HEK293 (cell line): Measurements from ENCODE around the gene EEF1A2.

Source experiments
- CTCF ChIA-PET: fragments of 350-600 bp; formaldehyde crosslinking; extraction: SDS; loops from one replicate; lab custom pipeline; 2021; ENCODE audit warnings: antibody characterized with exemption; lab: Yijun Ruan, JAX
- POLR2A ChIA-PET: fragments of 300-600 bp; formaldehyde crosslinking; extraction: SDS; loops from one replicate; lab custom pipeline; 2020; ENCODE audit warnings: antibody characterized with exemption, inconsistent platforms; lab: Yijun Ruan, JAX
- H3K27ac ChIP-seq: fragments of 200-500 bp; sonication (Bioruptor generic); 2 replicates; pipeline ENCODE4 v1.5.1; 2014; ENCODE audit warnings: low read depth, low read length, control low read depth, inconsistent platforms; ENCODE audit errors: extremely low read depth
- H3K36me3 ChIP-seq, 2 experiments: fragments of 200-500 bp in 1 of 2; sonication (Bioruptor generic) in 1 of 2; 1 replicate in 1 of 2; 2 replicates in 1 of 2; pipeline ENCODE4 v1.5.1; 2014 to 2017; ENCODE audit warnings: inconsistent platforms in 2 of 2, low read length in 2 of 2; ENCODE audit not compliant: control insufficient read depth in 2 of 2, insufficient read depth in 1 of 2
- H3K4me1 ChIP-seq: fragments of 200-500 bp; sonication (Bioruptor generic); 2 replicates; pipeline ENCODE4 v1.5.1; 2014; ENCODE audit warnings: mild to moderate bottlenecking, low read length, inconsistent platforms; ENCODE audit not compliant: control insufficient read depth, insufficient read depth
- H3K4me3 ChIP-seq: 2 replicates; pipeline ENCODE4 v1.5.1; 2011; ENCODE audit warnings: low read depth, mild to moderate bottlenecking, control low read depth, low read length, moderate library complexity
- H3K9me3 ChIP-seq: fragments of 200-500 bp; sonication (Bioruptor generic); 2 replicates; pipeline ENCODE4 v1.5.1; 2014; ENCODE audit warnings: low read depth, low read length, inconsistent platforms; ENCODE audit not compliant: control insufficient read depth, insufficient read depth
- GLIS1 ChIP-seq: fragments of 450-650 bp; formaldehyde crosslinking; IDR thresholded peaks from 2 replicates; pipeline ENCODE4 v1.5.1; 2016; ENCODE audit warnings: missing biosample characterization, missing genetic modification characterization
- HOXC10 ChIP-seq: sonication (generic); formaldehyde crosslinking; IDR thresholded peaks from 2 replicates; pipeline ENCODE4 v1.8.1; 2023; ENCODE audit warnings: mild to moderate bottlenecking, missing genetic modification reagents
- KLF1 ChIP-seq: fragments of 450-650 bp; formaldehyde crosslinking; IDR thresholded peaks from 2 replicates; pipeline ENCODE4 v1.5.1; 2016; ENCODE audit warnings: missing biosample characterization, missing genetic modification characterization
- REPIN1 ChIP-seq: fragments of 450-650 bp; formaldehyde crosslinking; IDR thresholded peaks from 2 replicates; pipeline ENCODE4 v1.5.1; 2017; ENCODE audit warnings: missing biosample characterization, missing genetic modification characterization, low read depth
- SCRT1 ChIP-seq: fragments of 450-650 bp; formaldehyde crosslinking; IDR thresholded peaks from 2 replicates; pipeline ENCODE4 v1.5.1; 2016; ENCODE audit warnings: missing biosample characterization, missing genetic modification characterization, borderline replicate concordance
- SETDB1 ChIP-seq: IDR thresholded peaks from one replicate; pipeline ENCODE4 v1.6.1; 2017; ENCODE audit warnings: mild to moderate bottlenecking, low read length, moderate library complexity, mixed read lengths; ENCODE audit not compliant: insufficient read length
- SP3 ChIP-seq: fragments of 450-650 bp; formaldehyde crosslinking; IDR thresholded peaks from 2 replicates; pipeline ENCODE4 v1.5.1; 2016; ENCODE audit warnings: missing biosample characterization, missing genetic modification characterization
- ZBTB20 ChIP-seq: fragments of 450-650 bp; formaldehyde crosslinking; IDR thresholded peaks from 2 replicates; pipeline ENCODE4 v1.5.1; 2016; ENCODE audit warnings: missing biosample characterization, missing genetic modification characterization
- ZBTB48 ChIP-seq: fragments of 450-650 bp; formaldehyde crosslinking; IDR thresholded peaks from 2 replicates; pipeline ENCODE4 v1.5.1; 2016; ENCODE audit warnings: missing biosample characterization, missing genetic modification characterization
- ZNF138 ChIP-seq: fragments of 450-650 bp; formaldehyde crosslinking; IDR thresholded peaks from 2 replicates; pipeline ENCODE4 v1.5.1; 2016; ENCODE audit warnings: missing biosample characterization, missing genetic modification characterization, borderline replicate concordance
- ZNF221 ChIP-seq: fragments of 450-650 bp; formaldehyde crosslinking; IDR thresholded peaks from 2 replicates; pipeline ENCODE4 v1.5.1; 2017; ENCODE audit warnings: missing biosample characterization, missing genetic modification characterization, borderline replicate concordance
- ZNF266 ChIP-seq: fragments of 450-650 bp; formaldehyde crosslinking; IDR thresholded peaks from 2 replicates; pipeline ENCODE4 v1.5.1; 2016; ENCODE audit warnings: missing biosample characterization, missing genetic modification characterization, low read depth
- ZNF274 ChIP-seq, 2 experiments: fragments of 200-500 bp in 1 of 2; fragments of 450-650 bp in 1 of 2; sonication (Bioruptor generic) in 1 of 2; formaldehyde crosslinking in 1 of 2; IDR thresholded peaks; 2 replicates each; pipeline versions ENCODE4 v1.5.1 to v1.6.1; 2014 to 2016; ENCODE audit warnings: borderline replicate concordance in 1 of 2, inconsistent platforms in 1 of 2, low read length in 1 of 2, missing biosample characterization in 1 of 2, missing genetic modification characterization in 1 of 2
- ZNF302 ChIP-seq: fragments of 450-650 bp; formaldehyde crosslinking; IDR thresholded peaks from 2 replicates; pipeline ENCODE4 v1.5.1; 2016; ENCODE audit warnings: missing biosample characterization, missing genetic modification characterization, low read depth
- ZNF335 ChIP-seq: fragments of 450-650 bp; formaldehyde crosslinking; conservative IDR thresholded peaks from 2 replicates; pipeline ENCODE4 v1.5.1; 2016; ENCODE audit warnings: missing biosample characterization, missing genetic modification characterization
- ZNF341 ChIP-seq: fragments of 450-650 bp; formaldehyde crosslinking; IDR thresholded peaks from 2 replicates; pipeline ENCODE4; 2016; ENCODE audit warnings: low read depth, missing biosample characterization, missing genetic modification characterization
- ZNF510 ChIP-seq: fragments of 450-650 bp; formaldehyde crosslinking; IDR thresholded peaks from 2 replicates; pipeline ENCODE4 v1.5.1; 2018; ENCODE audit warnings: mild to moderate bottlenecking, missing genetic modification characterization, missing biosample characterization; ENCODE audit not compliant: insufficient replicate concordance
- ZNF514 ChIP-seq: fragments of 450-650 bp; formaldehyde crosslinking; IDR thresholded peaks from 2 replicates; pipeline ENCODE4 v1.5.1; 2016; ENCODE audit warnings: missing biosample characterization, missing genetic modification characterization
- ZNF626 ChIP-seq: fragments of 450-650 bp; sonication (Bioruptor Pico); formaldehyde crosslinking; IDR thresholded peaks from 2 replicates; pipeline ENCODE4 v1.5.1; 2018; ENCODE audit warnings: missing biosample characterization, missing genetic modification characterization, inconsistent platforms
- ZNF777 ChIP-seq: fragments of 450-650 bp; formaldehyde crosslinking; IDR thresholded peaks from 2 replicates; pipeline ENCODE4 v1.5.1; 2017; ENCODE audit warnings: missing biosample characterization, missing genetic modification characterization, borderline replicate concordance
- ZSCAN30 ChIP-seq: fragments of 450-650 bp; IDR thresholded peaks from 2 replicates; pipeline ENCODE4 v1.5.1; 2018; ENCODE audit warnings: missing biosample characterization, mild to moderate bottlenecking, missing genetic modification characterization, moderate library complexity
- TF ChIP-seq, protein P1 (sequence below): fragments of 450-650 bp; formaldehyde crosslinking; IDR thresholded peaks from 2 replicates; pipeline ENCODE4 v1.5.1; 2016; ENCODE audit warnings: missing biosample characterization, missing genetic modification characterization
- TF ChIP-seq, protein P2 (sequence below): fragments of 450-650 bp; formaldehyde crosslinking; IDR thresholded peaks from 2 replicates; pipeline ENCODE4 v1.5.1; 2017; ENCODE audit warnings: missing biosample characterization, missing genetic modification characterization
- TF ChIP-seq, protein P3 (sequence below): fragments of 450-650 bp; formaldehyde crosslinking; IDR thresholded peaks from 2 replicates; pipeline ENCODE4 v1.5.1; 2016; ENCODE audit warnings: missing biosample characterization, missing genetic modification characterization
- TF ChIP-seq, protein P4 (sequence below): fragments of 450-650 bp; formaldehyde crosslinking; IDR thresholded peaks from 2 replicates; pipeline ENCODE4 v1.5.1; 2016; ENCODE audit warnings: missing biosample characterization, missing genetic modification characterization
- TF ChIP-seq, protein P5 (sequence below): fragments of 450-650 bp; formaldehyde crosslinking; IDR thresholded peaks from 2 replicates; pipeline ENCODE4 v1.5.1; 2016; ENCODE audit warnings: missing biosample characterization, missing genetic modification characterization
- TF ChIP-seq, protein P6 (sequence below): fragments of 450-650 bp; formaldehyde crosslinking; IDR thresholded peaks from 2 replicates; pipeline ENCODE4 v1.5.1; 2017; ENCODE audit warnings: missing biosample characterization, missing genetic modification characterization

Gene EEF1A2

DNA sequence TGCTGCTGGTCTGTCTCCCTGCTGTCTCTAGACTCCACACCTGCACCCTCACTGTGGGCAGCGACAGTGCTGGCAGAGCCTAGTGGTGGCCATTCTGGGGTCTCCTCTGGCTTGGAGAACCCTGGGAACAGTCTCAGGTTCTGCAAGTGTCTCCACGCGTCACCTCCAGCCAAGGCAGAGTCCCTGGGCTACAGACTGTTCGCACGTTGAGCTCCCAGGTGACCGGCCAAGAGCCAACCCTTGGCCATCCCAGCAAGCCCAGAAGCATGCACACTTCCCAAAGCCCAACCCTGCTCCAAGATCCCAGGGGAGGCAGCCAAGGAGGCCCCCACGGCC lies 4.8 kb downstream of the EEF1A2 start (continued):
- TF ChIP-seq, protein P1, sequence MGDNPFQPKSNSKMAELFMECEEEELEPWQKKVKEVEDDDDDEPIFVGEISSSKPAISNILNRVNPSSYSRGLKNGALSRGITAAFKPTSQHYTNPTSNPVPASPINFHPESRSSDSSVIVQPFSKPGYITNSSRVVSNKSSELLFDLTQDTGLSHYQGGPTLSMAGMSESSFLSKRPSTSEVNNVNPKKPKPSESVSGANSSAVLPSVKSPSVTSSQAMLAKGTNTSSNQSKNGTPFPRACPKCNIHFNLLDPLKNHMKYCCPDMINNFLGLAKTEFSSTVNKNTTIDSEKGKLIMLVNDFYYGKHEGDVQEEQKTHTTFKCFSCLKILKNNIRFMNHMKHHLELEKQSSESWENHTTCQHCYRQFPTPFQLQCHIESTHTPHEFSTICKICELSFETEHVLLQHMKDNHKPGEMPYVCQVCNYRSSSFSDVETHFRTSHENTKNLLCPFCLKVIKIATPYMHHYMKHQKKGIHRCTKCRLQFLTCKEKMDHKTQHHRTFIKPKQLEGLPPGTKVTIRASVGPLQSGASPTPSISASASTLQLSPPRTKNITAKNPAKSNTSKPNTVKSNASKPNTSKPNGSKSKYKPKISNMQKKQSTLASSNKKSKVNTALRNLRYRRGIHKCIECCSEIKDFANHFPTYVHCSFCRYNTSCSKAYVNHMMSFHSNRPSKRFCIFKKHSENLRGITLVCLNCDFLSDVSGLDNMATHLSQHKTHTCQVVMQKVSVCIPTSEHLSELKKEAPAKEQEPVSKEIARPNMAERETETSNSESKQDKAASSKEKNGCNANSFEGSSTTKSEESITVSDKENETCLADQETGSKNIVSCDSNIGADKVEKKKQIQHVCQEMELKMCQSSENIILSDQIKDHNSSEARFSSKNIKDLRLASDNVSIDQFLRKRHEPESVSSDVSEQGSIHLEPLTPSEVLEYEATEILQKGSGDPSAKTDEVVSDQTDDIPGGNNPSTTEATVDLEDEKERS = no peak
- TF ChIP-seq ZNF138 (no peak), ZNF266 (tag by site-specific recombination) (no peak), ZNF626 (no peak), ZNF302 (no peak), ZNF341 (no peak), KLF1 (tag by site-specific recombination) (no peak), ZNF514 (tag by site-specific recombination) (no peak), ZSCAN30 (tag by site-specific recombination) (no peak), ZNF221 (tag by site-specific recombination) (no peak)
- TF ChIP-seq, protein P2, sequence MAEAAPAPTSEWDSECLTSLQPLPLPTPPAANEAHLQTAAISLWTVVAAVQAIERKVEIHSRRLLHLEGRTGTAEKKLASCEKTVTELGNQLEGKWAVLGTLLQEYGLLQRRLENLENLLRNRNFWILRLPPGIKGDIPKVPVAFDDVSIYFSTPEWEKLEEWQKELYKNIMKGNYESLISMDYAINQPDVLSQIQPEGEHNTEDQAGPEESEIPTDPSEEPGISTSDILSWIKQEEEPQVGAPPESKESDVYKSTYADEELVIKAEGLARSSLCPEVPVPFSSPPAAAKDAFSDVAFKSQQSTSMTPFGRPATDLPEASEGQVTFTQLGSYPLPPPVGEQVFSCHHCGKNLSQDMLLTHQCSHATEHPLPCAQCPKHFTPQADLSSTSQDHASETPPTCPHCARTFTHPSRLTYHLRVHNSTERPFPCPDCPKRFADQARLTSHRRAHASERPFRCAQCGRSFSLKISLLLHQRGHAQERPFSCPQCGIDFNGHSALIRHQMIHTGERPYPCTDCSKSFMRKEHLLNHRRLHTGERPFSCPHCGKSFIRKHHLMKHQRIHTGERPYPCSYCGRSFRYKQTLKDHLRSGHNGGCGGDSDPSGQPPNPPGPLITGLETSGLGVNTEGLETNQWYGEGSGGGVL (tag by site-specific recombination) = no peak

DNA sequence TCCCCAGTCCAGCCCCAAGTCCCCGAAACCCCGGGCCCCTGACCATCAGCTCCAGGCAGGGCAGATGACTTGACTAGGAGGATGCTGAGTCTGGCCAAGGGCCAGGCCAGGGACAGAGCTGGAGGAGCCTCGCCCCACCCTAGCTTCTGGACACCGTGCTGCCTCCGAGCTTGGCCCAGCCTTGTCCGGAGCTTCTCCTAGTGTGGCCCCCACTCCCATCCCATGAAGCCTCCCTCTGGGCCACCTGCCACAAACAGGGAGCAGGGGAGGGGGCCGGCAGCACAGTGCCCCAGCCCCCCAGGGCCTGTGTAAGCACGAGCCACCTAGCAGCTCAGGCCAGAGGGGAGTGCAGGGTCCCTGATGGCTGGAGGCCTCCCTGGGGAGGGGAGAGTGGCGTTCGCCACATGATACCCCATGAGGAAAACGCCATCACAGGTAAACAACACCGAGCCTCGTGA lies 5.3 kb downstream of the EEF1A2 start:
- Histone ChIP-seq H3K9me3 (no peaks in the 10 kb centered on the region), H3K27ac (no peak overlapping the region), H3K4me1 (no peaks in the 10 kb centered on the region), H3K36me3 (peaks cover 13 to 78% of the 10 kb centered on the region in 2 experiments; a peak in 2 of 3 replicates), H3K4me3 (no peak overlapping the region)
- ChIA-PET POLR2A (interaction anchor here (0.5 to 1.2 kb wide), 2 partner anchors 27 to 73 kb away, joined by 3 read pairs; partner anchors contain the start of gene PPDPF), CTCF (no interaction called here)
- TF ChIP-seq REPIN1 (tag by site-specific recombination) (no peak), SP3 (tag by site-specific recombination) (no peak), SETDB1 (no peak), ZNF510 (tag by site-specific recombination) (no peak), ZBTB48 (tag by site-specific recombination) (no peak), ZNF777 (tag by site-specific recombination) (no peak), SCRT1 (no peak), ZNF274 (IDR thresholded peaks at IDR 0.05; ENCODE audit: low read length) (no peak), ZNF274 (tag by site-specific recombination; IDR thresholded peaks at IDR 0.05; ENCODE audit: borderline replicate concordance) (no peak), ZBTB20 (no peak), HOXC10 (no peak), GLIS1 (tag by site-specific recombination) (no peak), ZNF335 (tag by site-specific recombination) (no peak)
- TF ChIP-seq, protein P3, sequence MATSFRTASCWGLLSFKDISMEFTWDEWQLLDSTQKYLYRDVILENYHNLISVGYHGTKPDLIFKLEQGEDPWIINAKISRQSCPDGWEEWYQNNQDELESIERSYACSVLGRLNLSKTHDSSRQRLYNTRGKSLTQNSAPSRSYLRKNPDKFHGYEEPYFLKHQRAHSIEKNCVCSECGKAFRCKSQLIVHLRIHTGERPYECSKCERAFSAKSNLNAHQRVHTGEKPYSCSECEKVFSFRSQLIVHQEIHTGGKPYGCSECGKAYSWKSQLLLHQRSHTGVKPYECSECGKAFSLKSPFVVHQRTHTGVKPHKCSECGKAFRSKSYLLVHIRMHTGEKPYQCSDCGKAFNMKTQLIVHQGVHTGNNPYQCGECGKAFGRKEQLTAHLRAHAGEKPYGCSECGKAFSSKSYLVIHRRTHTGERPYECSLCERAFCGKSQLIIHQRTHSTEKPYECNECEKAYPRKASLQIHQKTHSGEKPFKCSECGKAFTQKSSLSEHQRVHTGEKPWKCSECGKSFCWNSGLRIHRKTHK (tag by site-specific recombination) = no peak
- TF ChIP-seq, protein P4, sequence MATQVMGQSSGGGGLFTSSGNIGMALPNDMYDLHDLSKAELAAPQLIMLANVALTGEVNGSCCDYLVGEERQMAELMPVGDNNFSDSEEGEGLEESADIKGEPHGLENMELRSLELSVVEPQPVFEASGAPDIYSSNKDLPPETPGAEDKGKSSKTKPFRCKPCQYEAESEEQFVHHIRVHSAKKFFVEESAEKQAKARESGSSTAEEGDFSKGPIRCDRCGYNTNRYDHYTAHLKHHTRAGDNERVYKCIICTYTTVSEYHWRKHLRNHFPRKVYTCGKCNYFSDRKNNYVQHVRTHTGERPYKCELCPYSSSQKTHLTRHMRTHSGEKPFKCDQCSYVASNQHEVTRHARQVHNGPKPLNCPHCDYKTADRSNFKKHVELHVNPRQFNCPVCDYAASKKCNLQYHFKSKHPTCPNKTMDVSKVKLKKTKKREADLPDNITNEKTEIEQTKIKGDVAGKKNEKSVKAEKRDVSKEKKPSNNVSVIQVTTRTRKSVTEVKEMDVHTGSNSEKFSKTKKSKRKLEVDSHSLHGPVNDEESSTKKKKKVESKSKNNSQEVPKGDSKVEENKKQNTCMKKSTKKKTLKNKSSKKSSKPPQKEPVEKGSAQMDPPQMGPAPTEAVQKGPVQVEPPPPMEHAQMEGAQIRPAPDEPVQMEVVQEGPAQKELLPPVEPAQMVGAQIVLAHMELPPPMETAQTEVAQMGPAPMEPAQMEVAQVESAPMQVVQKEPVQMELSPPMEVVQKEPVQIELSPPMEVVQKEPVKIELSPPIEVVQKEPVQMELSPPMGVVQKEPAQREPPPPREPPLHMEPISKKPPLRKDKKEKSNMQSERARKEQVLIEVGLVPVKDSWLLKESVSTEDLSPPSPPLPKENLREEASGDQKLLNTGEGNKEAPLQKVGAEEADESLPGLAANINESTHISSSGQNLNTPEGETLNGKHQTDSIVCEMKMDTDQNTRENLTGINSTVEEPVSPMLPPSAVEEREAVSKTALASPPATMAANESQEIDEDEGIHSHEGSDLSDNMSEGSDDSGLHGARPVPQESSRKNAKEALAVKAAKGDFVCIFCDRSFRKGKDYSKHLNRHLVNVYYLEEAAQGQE (tag by site-specific recombination) = no peak
- TF ChIP-seq, protein P5, sequence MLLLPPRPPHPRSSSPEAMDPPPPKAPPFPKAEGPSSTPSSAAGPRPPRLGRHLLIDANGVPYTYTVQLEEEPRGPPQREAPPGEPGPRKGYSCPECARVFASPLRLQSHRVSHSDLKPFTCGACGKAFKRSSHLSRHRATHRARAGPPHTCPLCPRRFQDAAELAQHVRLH (tag by site-specific recombination) = no peak
- TF ChIP-seq, protein P6, sequence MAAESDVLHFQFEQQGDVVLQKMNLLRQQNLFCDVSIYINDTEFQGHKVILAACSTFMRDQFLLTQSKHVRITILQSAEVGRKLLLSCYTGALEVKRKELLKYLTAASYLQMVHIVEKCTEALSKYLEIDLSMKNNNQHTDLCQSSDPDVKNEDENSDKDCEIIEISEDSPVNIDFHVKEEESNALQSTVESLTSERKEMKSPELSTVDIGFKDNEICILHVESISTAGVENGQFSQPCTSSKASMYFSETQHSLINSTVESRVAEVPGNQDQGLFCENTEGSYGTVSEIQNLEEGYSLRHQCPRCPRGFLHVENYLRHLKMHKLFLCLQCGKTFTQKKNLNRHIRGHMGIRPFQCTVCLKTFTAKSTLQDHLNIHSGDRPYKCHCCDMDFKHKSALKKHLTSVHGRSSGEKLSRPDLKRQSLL (tag by site-specific recombination) = no peak
